Epithelial cell of esophagus (primary cell): ENCODE results near the gene HOXC10.

Source experiments
- DNase-seq: peaks from one replicate; pipeline ENCODE4 v3.0.0; 2010; ENCODE audit warnings: low read depth
- H3K4me3 ChIP-seq: 2 replicates; pipeline ENCODE4 v1.5.1; 2011; ENCODE audit warnings: mild to moderate bottlenecking, low read length, control low read depth
- TF ChIP-seq, protein P1 (sequence below): IDR thresholded peaks from 2 replicates; pipeline ENCODE4 v1.5.1; 2011; ENCODE audit warnings: low read depth, mild to moderate bottlenecking, low read length, control low read depth, inconsistent platforms; ENCODE audit not compliant: insufficient read depth; ENCODE audit errors: missing control alignments

HOXC10 gene

DNA sequence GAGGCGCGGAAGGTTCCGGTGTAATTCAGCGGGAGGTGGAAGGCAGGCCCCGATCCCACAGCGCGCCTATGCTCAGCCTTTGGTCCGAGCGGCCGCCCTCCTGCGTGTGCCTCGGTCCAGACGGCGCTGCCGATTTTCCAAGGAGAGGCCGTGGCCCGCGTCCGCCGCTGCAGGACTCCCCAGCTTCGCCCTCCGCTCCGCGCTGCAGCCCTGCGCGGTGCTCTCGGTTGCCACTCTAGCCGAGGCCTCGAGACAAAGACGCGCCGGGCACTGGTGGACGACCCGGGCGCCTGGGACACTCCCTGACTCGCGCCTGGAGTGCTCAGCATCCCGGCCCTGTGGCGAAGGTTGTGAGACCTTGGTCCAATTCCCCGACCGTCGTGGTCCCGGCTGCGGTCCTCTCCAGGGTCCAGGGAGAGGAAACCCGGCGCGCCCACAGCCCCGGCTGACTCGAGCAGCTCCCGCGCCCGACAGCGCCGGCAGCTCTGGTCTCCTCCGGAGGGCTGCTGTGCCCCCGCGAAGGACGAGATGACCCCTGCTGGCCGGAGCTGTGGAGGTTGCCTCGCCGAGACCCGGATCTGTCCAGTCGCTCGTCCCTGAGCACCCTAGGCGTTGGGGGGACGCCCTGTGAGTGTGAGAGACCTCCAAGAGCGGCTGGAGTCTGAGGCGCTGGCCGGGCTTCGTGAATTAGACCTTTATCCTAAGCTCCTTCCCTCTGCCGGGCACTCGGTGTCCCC is 23.8 kb upstream of the HOXC10 start:
- H3K4me3 ChIP-seq: no peak overlapping the region
- TF ChIP-seq, protein P1, sequence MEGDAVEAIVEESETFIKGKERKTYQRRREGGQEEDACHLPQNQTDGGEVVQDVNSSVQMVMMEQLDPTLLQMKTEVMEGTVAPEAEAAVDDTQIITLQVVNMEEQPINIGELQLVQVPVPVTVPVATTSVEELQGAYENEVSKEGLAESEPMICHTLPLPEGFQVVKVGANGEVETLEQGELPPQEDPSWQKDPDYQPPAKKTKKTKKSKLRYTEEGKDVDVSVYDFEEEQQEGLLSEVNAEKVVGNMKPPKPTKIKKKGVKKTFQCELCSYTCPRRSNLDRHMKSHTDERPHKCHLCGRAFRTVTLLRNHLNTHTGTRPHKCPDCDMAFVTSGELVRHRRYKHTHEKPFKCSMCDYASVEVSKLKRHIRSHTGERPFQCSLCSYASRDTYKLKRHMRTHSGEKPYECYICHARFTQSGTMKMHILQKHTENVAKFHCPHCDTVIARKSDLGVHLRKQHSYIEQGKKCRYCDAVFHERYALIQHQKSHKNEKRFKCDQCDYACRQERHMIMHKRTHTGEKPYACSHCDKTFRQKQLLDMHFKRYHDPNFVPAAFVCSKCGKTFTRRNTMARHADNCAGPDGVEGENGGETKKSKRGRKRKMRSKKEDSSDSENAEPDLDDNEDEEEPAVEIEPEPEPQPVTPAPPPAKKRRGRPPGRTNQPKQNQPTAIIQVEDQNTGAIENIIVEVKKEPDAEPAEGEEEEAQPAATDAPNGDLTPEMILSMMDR: no peak
- no peak for DNase-seq

DNA sequence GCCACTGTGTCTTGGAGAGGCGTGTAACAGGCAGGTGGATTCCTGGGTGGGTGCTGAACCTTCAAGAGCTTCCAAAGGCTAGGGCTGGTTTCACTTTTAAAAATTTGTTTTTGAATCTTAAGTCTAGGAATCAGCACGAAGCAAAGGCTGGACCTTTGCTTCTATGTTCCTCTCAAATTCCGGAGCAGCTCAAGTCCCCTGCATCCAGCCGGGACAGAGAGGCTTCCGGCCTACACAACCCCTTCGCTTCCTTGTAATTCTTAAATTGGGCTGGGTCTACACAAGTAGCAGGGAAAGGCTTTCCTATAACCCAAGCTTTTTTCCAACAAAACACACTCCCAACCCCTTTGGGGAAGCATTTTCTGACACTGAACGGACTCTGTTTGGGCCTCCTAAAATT is 21.9 kb upstream of the HOXC10 start:
- TF ChIP-seq, protein P1: no peak
- no peak overlapping the region for H3K4me3 ChIP-seq
- DNase-seq: no peak

DNA sequence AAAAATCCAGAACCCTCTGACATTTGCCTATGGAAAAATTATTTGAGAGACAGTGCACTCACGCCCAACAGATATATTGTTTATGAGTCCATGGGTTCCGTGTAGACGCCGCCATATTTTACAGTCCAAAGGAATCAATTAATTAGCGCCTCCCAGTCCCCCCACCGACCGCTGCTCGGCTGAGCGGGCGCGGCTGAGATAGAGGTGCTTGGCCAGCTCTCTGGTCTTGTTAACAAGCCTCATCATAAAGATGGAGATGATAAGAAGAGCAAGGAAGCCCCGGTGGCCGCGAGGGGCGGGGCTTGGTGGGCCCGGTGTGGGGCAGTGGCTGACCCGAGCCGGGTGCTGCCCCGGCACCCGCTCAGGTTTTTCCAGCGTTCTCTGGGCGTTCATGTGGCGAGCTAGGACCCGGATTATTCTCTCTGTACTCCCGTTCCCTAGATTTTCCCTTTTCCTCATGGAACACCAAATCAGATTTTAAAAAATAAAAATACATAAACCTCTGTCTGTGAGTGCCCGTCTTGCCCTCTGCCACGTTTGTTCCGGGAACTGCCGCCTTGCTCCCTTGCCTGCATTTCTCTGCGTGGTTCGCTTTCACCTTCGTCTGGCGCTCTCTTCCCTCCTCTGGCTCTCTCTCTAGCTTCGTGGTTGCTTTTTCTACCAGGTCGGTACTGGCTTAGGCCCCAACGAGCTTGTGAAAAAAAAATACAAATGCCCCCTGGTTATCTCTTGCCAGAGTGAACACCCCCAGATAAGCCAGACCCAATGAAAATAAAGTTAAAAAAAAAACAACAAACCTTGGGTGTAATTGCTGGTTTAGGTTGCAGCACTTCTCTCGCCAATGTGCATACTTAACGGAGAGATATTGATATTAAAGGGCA is 21.3 kb upstream of the HOXC10 start:
- H3K4me3 ChIP-seq: no peak overlapping the region
- TF ChIP-seq, protein P1: no peak
- DNase-seq: no peak

DNA sequence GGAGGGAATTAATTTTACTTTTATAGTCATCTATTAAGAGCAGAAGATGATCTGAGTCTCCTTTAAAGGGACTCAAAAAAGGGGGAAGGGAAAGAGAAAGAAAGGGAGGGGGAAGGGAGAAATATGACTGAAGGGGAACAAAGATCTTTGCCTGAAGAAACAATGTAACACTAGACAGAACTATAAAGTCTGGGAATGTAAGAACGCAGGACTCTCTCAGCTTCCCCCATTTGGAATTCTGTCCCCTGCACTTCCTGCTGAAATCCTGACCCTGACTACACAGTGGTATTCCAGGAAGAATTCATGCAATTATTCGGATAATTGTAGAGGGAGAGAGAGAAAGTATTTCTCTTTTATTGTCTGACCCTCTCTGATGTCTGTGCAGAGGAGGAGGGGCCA is 20.6 kb upstream of the HOXC10 start:
- H3K4me3 ChIP-seq: no peak overlapping the region
- DNase-seq: no peak
- TF ChIP-seq, protein P1: no peak

DNA sequence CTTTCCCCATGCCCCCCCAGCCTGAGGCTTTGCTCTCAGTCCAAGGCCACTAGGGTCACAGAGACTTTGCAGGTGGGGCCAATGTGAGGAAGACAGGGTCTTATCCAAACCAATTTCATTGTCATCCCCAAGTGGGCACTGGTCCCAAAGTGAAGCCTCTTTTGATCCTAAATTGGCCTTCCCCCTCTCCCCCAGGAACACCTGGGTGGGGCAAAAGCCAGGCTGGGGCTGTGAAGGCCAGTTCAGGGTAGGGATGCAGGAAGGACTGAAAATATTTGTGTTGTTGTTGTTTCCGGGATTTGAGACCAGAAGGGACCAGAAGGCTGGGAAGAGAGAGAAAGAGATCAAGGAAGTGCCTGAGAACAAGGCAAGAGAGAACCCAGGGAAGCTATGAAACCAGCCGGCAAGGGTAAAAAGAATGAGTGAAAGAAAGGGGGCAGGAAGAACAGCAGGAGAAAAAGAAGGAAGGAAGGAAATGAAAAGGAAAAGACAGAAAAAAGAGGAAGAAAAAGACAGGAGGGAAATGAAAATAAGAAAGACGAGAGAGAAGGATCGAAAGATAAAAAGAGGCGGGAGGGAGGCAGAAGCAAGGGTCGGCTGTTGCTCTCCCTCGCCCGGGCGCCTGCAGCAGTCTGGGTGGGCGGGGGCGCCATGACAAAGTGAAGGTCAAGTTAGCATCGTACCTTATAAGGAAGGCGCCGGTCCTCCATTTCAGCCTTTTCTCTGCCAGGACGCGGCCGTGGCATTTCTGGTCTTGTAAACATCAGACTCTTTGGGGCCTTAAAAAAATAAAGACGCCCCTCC is 19.5 kb upstream of the HOXC10 start:
- no peak for DNase-seq
- H3K4me3 ChIP-seq: no peak overlapping the region
- TF ChIP-seq, protein P1: no peak

DNA sequence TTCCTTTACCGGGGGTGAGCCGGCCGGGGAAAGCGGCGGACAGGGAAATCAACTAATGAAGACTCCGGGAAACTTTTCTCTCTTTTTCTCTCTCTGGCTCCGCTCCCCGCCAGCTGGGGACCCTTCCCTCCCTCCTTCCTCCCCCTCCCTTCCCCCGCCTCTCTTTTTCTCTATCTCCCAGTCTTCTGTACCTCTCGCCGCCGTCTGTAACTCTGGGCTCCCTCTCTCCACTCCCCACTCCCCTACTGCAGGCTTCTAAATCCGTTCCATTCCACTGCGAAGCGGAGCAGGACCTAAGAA is 18.9 kb upstream of the HOXC10 start:
- TF ChIP-seq, protein P1: no peak
- DNase-seq: no peak
- no peak overlapping the region for H3K4me3 ChIP-seq
